GM12878 (cell line): ENCODE data around the gene HNF4A. TPM values are rescaled to one million over a fixed set of nuclear protein-coding genes. Genes with fewer than 3 reads are reported as not detected.

Experiments used
- BHLHE40 ChIP-seq, 2 experiments: fragments of 450-650 bp in 1 of 2; IDR thresholded peaks; 2 replicates each; pipeline ENCODE4 v1.6.1; 2011 to 2017; ENCODE audit warnings: low read depth in 2 of 2, borderline replicate concordance in 1 of 2, improper control_type of control experiment in 1 of 2, low read length in 1 of 2, mild to moderate bottlenecking in 1 of 2
- E2F4 ChIP-seq: IDR thresholded peaks from 2 replicates; pipeline ENCODE4 v1.6.1; 2012; ENCODE audit warnings: low read depth, low read length, improper control_type of control experiment
- NFXL1 ChIP-seq: fragments of 450-650 bp; IDR thresholded peaks from 2 replicates; pipeline ENCODE4 v1.6.1; 2017; ENCODE audit warnings: antibody characterized with exemption, mild to moderate bottlenecking, borderline replicate concordance
- NKRF ChIP-seq: fragments of 450-650 bp; conservative IDR thresholded peaks from 2 replicates; pipeline ENCODE4 v1.6.1; 2017; ENCODE audit warnings: mild to moderate bottlenecking, moderate library complexity
- TCF3 ChIP-seq: IDR thresholded peaks from 2 replicates; pipeline ENCODE4 v1.6.1; 2012; ENCODE audit warnings: low read depth, mild to moderate bottlenecking, low read length, borderline replicate concordance; ENCODE audit not compliant: insufficient read depth
- ZBTB33 ChIP-seq: fragments of 450-650 bp; IDR thresholded peaks from 2 replicates; pipeline ENCODE4 v1.6.1; 2017; ENCODE audit warnings: mild to moderate bottlenecking
- ZNF687 ChIP-seq: fragments of 450-650 bp; IDR thresholded peaks from 2 replicates; pipeline ENCODE4 v1.6.1; 2017; ENCODE audit warnings: mild to moderate bottlenecking, moderate library complexity
- polyA plus RNA-seq, 11 experiments: library from polyadenylated mRNA; depleted of rRNA in 4 of 11; unstranded in 6 of 11; stranded (reverse) in 5 of 11; fragments of >200 nt; fragmentation: Nextera tagmentation in 4 of 11; fragmentation: Illumina TruSeq in 1 of 11; extraction: Ambion mirVana in 4 of 11; extraction: Trizol in 1 of 11; gene quantifications; 1 replicate in 1 of 11; 2 replicates in 10 of 11; pipeline versions ENCODE4 v1.2.1 to v1.2.3, GENCODE V29; 2011 to 2016; ENCODE audit warnings: inconsistent platforms in 2 of 11, missing spikeins in 2 of 11, low read depth in 1 of 11
- total RNA-seq, 4 experiments: library from RNA; depleted of rRNA in 3 of 4; stranded (reverse); fragments of >200 nt in 3 of 4; fragmentation: Illumina TruSeq in 1 of 4; extraction: Trizol in 1 of 4; gene quantifications; 2 replicates each; pipeline versions ENCODE4 v1.2.1 to v1.2.3, GENCODE V29; 2013 to 2021

HNF4A gene
- total and polyA plus RNA-seq, 10 of the 15 experiments (the other 5 are each of a cell fraction or from before 2014, with no cell fraction given): 0.21 TPM; not detected in 9

- no peak for TF ChIP-seq ZNF687
- TF ChIP-seq BHLHE40 (IDR thresholded peaks at IDR 0.05; ENCODE audit: borderline replicate concordance in 1 of 2, low read depth in 2 of 2, low read length in 1 of 2): no peak
- TF ChIP-seq NKRF: no peak
- no peak for TF ChIP-seq ZBTB33
- TF ChIP-seq TCF3: no peak
- TF ChIP-seq E2F4: no peak
- TF ChIP-seq NFXL1: no peak
Observed at GRCh38 chr20:44420497-44420896, 65.0 kb downstream of the HNF4A start (continued).
